NB4 (cell line): Measurements from ENCODE around the gene AIFM2.

Experiments
- MAX ChIP-seq: IDR thresholded peaks from 2 replicates; pipeline ENCODE4 v1.6.1; 2011; ENCODE audit warnings: low read depth, low read length
- POLR2A ChIP-seq: IDR thresholded peaks from 2 replicates; pipeline ENCODE4 v1.6.1; 2011; ENCODE audit warnings: mild to moderate bottlenecking; ENCODE audit not compliant: insufficient read length; ENCODE audit errors: extremely low read depth
- TF ChIP-seq, protein P1 (sequence below): IDR thresholded peaks from one replicate; pipeline ENCODE4 v1.5.1; 2012; ENCODE audit warnings: low read depth, low read length

DNA sequence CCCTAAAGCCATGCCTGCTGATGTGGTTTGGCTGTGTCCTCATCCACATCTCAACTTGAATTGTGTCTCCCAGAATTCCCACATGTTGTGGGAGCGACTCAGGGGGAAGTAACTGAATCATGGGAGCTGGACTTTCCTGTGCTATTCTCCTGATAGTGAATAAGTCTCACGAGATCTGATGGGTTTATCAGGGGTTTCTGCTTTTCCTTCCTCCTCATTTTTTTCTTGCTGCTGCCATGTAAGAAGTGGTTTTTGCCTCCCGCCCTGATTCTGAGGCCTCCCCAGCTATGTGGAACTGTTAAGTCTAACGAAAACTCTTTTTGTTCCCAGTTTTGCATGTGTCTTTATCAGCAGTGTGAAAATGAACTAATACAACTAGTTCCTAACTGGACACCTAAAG, 68.1 kb downstream of the AIFM2 start:
- no peak for TF ChIP-seq MAX
- TF ChIP-seq, protein P1, sequence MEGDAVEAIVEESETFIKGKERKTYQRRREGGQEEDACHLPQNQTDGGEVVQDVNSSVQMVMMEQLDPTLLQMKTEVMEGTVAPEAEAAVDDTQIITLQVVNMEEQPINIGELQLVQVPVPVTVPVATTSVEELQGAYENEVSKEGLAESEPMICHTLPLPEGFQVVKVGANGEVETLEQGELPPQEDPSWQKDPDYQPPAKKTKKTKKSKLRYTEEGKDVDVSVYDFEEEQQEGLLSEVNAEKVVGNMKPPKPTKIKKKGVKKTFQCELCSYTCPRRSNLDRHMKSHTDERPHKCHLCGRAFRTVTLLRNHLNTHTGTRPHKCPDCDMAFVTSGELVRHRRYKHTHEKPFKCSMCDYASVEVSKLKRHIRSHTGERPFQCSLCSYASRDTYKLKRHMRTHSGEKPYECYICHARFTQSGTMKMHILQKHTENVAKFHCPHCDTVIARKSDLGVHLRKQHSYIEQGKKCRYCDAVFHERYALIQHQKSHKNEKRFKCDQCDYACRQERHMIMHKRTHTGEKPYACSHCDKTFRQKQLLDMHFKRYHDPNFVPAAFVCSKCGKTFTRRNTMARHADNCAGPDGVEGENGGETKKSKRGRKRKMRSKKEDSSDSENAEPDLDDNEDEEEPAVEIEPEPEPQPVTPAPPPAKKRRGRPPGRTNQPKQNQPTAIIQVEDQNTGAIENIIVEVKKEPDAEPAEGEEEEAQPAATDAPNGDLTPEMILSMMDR, result no peak
- no peak for TF ChIP-seq POLR2A
